Endothelial cell of umbilical vein (primary cell): Measurements from ENCODE around the gene D2HGDH.

ENCODE experiments used
- CTCF ChIP-seq, 2 donors: IDR thresholded peaks; 1 replicate in 1 of 2; 2 replicates in 1 of 2; pipeline ENCODE4 v1.5.1; 2011; ENCODE audit warnings: low read length in 2 of 2, mild to moderate bottlenecking in 2 of 2, moderate library complexity in 2 of 2, control low read depth in 1 of 2, inconsistent platforms in 1 of 2, low read depth in 1 of 2; ENCODE audit not compliant: insufficient read depth in 1 of 2; ENCODE audit errors: extremely low read depth in 1 of 2
- FOS ChIP-seq: IDR thresholded peaks from 2 replicates; pipeline ENCODE4 v1.6.1; 2011; ENCODE audit warnings: mild to moderate bottlenecking, low read length, moderate library complexity, borderline replicate concordance; ENCODE audit not compliant: insufficient read depth
- MYC ChIP-seq: IDR thresholded peaks from one replicate; pipeline ENCODE4 v1.6.1; 2011; ENCODE audit warnings: mild to moderate bottlenecking, low read depth, low read length
- POLR2A ChIP-seq: IDR thresholded peaks from 2 replicates; pipeline ENCODE4 v1.6.1; 2012; ENCODE audit warnings: low read depth, mild to moderate bottlenecking, control low read depth, low read length

DNA sequence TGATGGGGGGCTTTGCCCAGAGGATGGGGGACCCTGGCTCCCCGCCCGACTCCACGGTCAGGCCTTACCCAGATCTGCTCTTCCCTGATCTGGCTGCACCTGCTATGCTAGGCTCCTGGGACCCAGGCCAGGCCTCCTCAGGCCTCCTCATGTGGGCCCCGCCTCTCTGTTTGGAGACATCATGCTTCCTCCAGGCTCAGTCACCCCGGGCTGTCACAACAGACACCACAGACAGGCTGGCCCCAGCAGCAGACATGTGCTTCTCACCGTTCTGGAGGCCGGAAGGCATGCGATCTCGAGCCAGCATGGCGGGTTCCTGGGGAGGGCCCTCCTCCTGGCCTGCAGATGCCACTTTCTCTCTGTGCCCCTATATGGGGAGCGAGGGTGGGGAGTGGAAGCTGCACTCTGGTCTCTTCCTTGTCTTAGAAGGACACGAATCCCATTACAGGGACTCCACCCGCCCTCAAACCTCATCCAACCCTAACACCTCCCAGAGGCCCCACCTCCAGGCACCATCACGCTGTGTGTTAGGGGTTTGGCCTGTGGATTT lies 63.7 kb downstream of the D2HGDH start:
- no peak for TF ChIP-seq CTCF (IDR thresholded peaks at IDR 0.05; ENCODE audit: extremely low read depth in 1 of 2, insufficient read depth in 1 of 2, low read depth in 1 of 2, low read length in 2 of 2)
- no peak for TF ChIP-seq POLR2A
- no peak for TF ChIP-seq MYC
- TF ChIP-seq FOS: no peak
